Measurements from ENCODE around the gene ACOT9. TPM values are rescaled to one million over a fixed set of nuclear protein-coding genes. Genes with fewer than 3 reads are reported as not detected.
"Not testable (repeated sequence)": the region's sequence is repeated elsewhere in the genome, so short reads cannot be mapped to it uniquely, and the experiment has no call there.

Gene ACOT9
- not detected for polyA plus RNA-seq (2012; ENCODE audit: insufficient read depth, insufficient read length)

DNA sequence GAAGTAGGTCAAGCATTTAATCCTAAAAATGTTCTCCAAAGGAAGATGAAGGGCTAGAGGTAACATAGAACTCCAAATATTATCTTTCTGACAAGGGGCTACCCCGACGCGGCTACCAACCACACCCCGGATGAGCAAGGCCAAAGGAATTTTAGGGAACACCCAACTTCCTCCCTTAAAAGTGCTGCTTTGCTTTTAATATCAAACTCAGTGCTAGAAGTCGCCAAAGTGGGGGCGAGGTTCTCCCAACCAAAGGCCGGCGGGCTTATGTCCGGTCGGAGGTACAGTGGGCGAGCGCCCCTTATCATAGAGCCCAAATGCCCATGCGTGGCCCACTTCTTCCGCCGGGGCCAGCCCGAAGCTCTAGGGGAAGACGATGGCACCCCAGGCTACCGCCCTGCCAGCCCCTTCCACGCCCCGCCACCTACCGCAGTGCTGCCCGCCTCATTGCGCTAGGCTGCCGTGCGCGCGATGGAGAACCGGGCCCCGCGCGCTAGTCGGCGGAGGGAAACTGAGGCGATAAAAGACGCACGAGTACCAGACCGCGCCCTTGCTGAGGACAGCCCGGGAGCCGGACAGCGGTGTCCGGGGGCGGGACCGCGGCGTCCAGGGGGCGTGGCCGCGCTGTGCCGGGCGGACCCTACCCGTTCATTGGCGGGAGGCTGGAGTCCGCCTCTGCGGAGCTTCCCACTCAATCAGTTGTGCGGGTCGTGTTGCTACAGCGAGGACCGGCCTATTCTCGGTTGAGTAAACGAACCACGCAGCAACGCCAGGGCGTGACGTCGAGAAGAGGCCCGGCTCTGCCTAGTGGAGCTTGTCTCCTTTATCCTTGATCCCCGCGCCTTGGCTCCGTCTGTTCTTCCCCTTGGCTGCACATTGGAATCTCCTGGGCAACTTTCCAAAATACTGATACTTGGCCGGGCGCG, at the start of gene ACOT9:
Gene ACOT9 (minus strand): TSS at position 580 of the 926 bp plus-strand sequence. CDS start 132 bp downstream, at position 448.
- no peak for DNase-seq (ENCODE audit: low read depth, low spot score)
- H3K4me3 ChIP-seq (ENCODE audit: low read length), result no peak within 1 kb of the TSS

- H3K4me3 ChIP-seq (ENCODE audit: low read length), result no peak overlapping the region
- DNase-seq (ENCODE audit: low read depth, low spot score), result no peak
These were observed 47.0 kb upstream of the ACOT9 start for GRCh38 chrX:23790155-23790497.

- H3K4me3 ChIP-seq (ENCODE audit: low read length), result no peak overlapping the region
- no peak for DNase-seq (ENCODE audit: low read depth, low spot score)
These were observed 46.5 kb upstream of the ACOT9 start for GRCh38 chrX:23789386-23790154.

GRCh38 chrX:23788946-23789345, 45.9 kb upstream of the ACOT9 start:
- no peak overlapping the region for H3K4me3 ChIP-seq (ENCODE audit: low read length)
- DNase-seq (ENCODE audit: low read depth, low spot score), result no peak

DNA sequence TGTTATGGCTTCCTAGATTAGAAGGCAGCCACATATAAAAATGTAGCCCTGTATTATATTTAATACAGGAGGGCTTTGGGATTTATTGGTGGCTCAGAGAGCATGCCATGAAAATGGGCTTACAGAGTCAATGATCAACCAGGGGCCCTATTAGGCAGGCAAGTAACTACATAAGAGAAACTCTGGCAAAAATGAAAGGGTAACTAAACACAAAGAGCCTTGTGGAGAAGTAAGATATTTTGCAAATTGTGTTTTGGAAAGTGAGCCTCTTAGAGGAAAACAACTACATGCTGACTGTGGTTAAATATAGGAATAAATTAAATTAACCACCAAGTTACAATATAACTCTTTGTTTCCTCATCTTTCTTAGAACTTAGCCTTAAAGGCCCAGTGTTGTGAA, 45.4 kb upstream of the ACOT9 start:
- DNase-seq (ENCODE audit: low read depth, low spot score), result no peak
- no peak overlapping the region for H3K4me3 ChIP-seq (ENCODE audit: low read length)

GRCh38 chrX:23787745-23788118, 44.7 kb upstream of the ACOT9 start:
- DNase-seq (ENCODE audit: low read depth, low spot score), result no peak
- no peak overlapping the region for H3K4me3 ChIP-seq (ENCODE audit: low read length)

DNA sequence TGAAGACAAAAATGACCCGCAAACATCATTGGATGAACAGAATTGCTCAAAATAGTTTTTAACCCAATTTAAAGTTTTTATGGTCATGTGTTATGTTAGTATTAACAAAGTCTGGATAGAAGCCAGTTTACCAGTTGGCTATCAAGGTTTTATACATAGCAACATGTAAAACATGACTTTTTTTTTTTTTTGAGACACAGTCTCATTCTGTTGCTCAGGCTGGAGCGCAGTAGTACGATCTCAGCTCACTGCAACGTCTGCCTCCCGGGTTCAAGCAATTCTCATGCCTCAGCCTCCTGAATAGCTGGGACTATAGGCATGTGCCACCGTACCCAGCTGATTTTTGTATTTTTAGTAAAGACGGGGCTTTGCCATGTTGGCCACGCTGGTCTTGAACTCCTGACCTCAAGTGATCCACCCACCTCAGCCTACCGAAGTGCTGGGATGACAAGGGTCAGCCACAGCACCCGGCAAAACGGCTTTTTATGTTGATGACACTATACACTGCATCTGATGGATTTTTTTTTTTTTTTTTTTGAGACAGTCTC, 43.3 kb upstream of the ACOT9 start:
- no peak for DNase-seq (ENCODE audit: low read depth, low spot score)
- H3K4me3 ChIP-seq (ENCODE audit: low read length), result no peak overlapping the region

GRCh38 chrX:23785580-23785979, 42.5 kb upstream of the ACOT9 start:
- no peak for DNase-seq (ENCODE audit: low read depth, low spot score)
- no peak overlapping the region for H3K4me3 ChIP-seq (ENCODE audit: low read length)

GRCh38 chrX:23784470-23785331, 41.6 kb upstream of the ACOT9 start:
- no peak for DNase-seq (ENCODE audit: low read depth, low spot score)
- H3K4me3 ChIP-seq (ENCODE audit: low read length), result no peak overlapping the region

DNA sequence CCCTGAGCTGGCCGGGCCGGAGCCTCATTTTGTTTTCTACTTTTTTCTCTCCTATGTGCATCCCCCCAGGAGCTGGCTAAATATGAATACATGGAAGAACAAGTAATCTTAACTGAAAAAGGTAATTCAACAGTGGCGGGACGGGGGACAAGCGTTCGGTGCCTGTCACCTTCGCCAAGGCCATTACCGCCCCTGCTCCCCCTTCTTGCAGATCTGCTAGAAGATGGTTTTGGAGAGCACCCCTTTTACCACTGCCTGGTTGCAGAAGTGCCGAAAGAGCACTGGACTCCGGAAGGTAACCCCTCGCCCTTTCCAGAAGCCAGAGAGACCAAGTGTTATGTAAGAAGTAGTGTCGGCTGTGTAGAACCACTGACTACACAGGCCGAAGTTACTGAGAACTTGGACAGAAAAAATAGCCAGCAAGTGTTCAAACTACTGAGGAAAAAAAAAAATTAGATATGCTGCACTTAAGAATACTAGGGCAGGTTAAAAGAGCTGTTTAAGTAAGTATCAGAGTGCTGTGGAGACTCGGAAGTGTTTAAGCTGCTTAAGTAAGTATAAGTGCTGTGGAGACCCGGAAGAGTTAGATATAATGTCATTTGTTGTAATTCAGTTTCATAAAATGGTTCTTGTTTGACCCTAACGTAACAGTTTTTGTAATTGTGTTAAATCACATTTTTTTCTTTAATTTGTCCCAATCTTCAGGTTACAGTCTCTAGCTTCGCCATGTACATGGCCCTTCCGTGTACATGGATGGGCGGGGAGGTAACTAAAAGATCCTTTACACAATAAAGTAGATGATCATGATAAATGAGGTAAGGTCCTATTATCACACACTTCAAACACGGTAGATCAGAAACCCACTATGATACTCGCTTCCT, 40.8 kb upstream of the ACOT9 start:
- DNase-seq (ENCODE audit: low read depth, low spot score), result no peak
- H3K4me3 ChIP-seq (ENCODE audit: low read length), result peak overlapping the region; percentile 71

DNA sequence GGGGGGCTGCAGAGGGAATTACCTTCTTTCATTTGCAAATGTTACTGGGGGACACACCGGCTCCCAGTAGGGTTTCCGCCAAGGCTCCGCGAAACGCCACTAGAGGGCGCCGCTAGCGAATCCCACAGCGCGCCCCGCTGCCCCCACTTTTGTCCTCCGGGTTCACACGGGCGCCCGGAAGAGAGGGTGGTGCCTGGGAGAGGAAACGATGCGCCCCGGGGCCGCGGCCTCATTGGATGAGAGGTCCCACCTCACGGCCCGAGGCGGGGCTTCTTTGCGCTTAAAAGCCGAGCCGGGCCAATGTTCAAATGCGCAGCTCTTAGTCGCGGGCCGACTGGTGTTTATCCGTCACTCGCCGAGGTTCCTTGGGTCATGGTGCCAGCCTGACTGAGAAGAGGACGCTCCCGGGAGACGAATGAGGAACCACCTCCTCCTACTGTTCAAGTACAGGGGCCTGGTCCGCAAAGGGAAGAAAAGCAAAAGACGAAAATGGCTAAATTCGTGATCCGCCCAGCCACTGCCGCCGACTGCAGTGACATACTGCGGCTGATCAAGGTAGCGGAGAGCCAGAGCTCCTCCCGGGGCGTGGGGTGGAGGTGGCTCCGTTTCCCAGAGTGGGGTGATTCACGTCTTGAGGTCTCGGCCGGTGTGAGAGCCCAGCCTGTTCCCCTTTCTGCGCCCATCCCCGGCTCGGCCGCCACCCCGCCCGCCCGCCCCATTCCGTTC, 40.0 kb upstream of the ACOT9 start, which contains the start of gene SAT1:
Gene SAT1 (plus strand): TSS at position 311 of the 726 bp plus-strand sequence. CDS start 179 bp downstream, at position 490.
- H3K4me3 ChIP-seq (ENCODE audit: low read length), result peak within 1 kb of the TSS; percentile 71
- peak; percentile 83 for DNase-seq (ENCODE audit: low read depth, low spot score)

DNA sequence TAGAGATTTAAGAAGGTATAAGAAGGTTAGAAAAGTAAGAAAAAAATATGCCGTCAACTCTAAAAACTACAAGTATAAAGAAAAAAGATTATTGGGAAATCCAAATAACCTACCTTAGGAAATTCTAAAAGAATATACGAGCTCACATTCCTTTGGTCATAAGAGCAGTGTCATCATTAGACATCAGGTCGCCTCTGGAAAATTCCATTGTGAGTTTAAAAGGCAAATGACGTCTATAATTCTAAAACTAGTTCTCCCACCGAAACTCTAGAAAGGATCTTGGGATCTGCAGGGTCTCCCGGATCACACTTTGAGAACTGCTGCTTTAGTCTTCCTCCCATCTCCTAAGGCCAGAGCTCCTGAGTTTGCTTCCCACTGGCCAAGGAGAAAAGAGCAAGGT, 39.4 kb upstream of the ACOT9 start:
- H3K4me3 ChIP-seq (ENCODE audit: low read length), result peak overlapping the region; percentile 31

DNA sequence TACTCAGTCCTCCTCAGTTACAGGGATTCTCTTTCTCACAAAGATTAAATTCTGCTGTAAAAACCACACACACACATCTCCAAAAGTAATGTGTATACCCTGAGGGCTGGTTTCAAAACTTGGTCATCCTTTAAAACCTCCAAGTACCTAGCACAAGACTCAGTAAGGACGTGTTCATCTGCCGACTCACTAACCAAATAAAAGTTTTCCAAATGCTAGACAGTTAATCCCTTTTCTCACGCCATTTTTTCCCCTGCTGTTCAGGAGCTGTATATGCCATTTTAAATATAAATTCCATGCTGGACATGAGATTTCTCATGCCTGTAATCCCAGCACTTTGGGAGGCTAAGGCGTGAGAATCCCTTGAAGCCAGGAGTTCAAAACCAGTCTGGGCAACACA, 35.9 kb upstream of the ACOT9 start:
- DNase-seq (ENCODE audit: low read depth, low spot score), result no peak
- H3K4me3 ChIP-seq (ENCODE audit: low read length), result no peak overlapping the region

More for the DNA sequence above, 39.4 kb upstream of the ACOT9 start:
- no peak for DNase-seq (ENCODE audit: low read depth, low spot score)

DNA sequence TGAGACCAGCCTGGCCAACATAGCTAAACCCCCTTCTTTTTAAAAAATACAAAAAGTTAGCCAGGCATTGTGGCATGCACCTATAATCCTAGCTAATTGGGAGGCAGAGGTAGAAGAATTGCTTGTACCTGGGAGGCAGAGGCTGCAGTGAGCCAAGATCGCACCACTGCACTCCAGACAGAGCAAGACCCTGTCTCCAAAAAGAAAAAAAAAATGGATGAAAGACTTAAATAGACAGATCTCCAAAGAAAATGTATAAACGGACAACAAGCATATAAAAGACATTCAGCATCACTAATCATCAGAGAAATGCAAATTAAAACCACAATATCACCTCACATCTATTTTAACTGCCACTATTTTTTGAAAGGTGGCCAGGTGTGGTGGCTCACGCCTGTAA, 33.3 kb upstream of the ACOT9 start:
- DNase-seq (ENCODE audit: low read depth, low spot score), result no peak
- H3K4me3 ChIP-seq (ENCODE audit: low read length), result no peak overlapping the region

- no peak for DNase-seq (ENCODE audit: low read depth, low spot score)
- no peak overlapping the region for H3K4me3 ChIP-seq (ENCODE audit: low read length)
These were observed 30.6 kb upstream of the ACOT9 start for GRCh38 chrX:23773601-23774175.

- DNase-seq (ENCODE audit: low read depth, low spot score); H3K4me3 ChIP-seq (ENCODE audit: low read length): not testable (repeated sequence)
These were observed 28.0 kb upstream of the ACOT9 start for GRCh38 chrX:23771086-23771485.

- DNase-seq (ENCODE audit: low read depth, low spot score), result no peak
These were observed 27.1 kb upstream of the ACOT9 start for GRCh38 chrX:23770142-23770541.

More at GRCh38 chrX:23770142-23770541, 27.1 kb upstream of the ACOT9 start:
- no peak overlapping the region for H3K4me3 ChIP-seq (ENCODE audit: low read length)
